HG03457 (cell line): ENCODE measurements around the gene NNT.
A peak's percentile ranks its signal among the peaks of the same experiment; 100 is the strongest.

ENCODE experiments used
- ATAC-seq: cut with Tn5 transposase; IDR thresholded peaks from one replicate; pipeline ENCODE4 v1.9.1; 2021; ENCODE audit warnings: moderate number of reproducible peaks; ENCODE audit not compliant: unreplicated experiment

NNT gene

DNA sequence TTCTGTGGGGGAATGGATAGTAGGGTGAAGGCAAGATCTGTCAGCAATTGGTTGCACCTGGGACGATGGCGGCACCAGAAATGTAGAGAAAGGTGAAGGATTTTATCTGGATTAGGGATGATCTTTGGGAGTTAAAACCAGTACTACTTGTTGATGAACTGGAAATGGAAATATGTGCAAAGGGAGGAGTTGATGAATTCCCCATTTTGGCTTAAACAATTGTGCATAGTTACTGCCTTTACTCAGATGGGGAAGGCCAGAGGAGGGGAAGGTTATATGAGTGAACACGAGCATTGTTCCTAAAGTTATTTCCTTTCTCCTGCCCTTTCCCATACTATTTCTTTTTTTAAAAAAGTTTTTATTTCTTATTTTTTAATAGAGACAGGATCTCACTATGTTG is 19.1 kb downstream of the NNT start:
- ATAC-seq, result no peak

DNA sequence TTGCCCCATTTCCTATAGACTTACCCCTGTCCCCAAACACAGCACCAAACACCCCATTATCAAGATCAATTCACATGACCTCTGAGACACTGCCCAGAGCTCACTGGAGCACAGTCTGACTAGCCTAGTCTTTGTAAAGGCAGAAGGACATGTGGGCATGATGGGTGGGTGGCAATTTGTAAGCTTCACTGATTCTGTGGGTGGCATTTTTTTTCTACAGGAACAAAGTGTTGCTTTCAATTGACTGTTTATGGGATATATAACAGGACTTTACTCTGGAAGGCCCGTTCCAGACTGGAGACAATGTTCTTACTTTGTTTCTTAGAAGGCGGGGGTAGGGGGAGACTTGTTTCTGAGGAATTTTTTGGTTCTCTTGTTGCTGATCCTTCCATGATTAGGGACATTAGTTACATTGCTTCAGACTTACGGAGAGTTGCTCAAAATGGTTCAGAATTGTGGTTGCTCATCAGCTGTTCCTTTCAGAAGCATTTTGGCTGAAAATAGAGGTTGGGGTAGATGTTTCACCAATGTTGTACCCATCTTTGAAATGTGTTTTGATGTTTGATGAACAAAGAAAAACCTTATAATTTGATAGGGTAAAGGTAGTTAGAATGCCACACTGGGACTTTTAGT is 20.2 kb downstream of the NNT start:
- no peak for ATAC-seq

DNA sequence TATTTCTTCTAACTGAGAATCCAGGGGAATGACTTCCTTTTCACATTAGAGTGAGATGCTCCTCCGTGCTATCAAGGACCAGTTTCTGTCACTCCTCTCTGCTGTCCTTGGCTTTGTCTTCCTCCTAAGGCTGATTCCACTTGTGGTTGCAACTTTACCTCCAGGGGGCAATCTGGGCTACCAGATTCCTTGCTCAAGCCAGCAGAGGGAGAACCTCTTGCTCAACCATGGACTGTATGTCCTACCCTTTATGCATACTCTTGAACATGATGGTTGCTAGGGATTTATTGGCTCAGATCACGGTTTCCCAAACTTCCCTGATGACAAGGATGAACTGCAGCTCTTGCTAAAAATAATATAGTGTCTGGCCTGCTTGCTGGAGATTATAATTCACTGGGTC is 24.0 kb downstream of the NNT start:
- no peak for ATAC-seq

DNA sequence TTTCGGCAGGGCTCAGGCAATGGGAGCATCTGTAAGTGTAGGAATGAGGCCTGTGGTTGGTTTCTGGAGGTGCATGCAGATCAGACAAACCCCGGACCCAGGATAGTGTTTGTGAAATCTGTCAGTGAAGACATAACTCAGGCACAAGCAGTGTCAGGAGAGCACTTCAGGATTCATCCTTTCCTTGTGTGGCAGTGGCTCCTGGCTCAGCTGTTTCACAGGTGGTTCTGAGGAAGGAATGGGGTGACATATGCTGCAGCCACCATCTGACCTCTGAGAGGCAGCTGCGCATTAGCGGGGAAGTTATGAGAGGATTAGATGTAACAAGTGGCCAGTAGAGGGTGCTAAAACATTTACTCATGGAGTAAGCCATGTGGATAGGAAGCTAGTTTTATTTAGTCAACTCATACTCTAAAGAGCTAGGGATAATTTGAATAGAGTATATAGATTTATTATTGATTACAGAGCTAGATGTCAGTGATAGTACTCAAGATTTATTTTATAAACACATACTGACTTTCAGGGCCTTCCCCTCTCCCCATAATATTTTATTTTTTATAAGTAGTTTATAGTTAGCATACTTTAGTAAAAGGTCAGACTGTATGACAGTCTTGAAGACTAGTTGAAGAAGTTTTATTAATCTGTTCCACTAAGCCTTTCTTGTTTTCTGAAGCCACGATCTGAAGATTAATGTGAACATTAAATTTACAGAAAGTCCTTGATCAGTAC is 28.4 kb downstream of the NNT start:
- ATAC-seq, result peak; percentile 85

DNA sequence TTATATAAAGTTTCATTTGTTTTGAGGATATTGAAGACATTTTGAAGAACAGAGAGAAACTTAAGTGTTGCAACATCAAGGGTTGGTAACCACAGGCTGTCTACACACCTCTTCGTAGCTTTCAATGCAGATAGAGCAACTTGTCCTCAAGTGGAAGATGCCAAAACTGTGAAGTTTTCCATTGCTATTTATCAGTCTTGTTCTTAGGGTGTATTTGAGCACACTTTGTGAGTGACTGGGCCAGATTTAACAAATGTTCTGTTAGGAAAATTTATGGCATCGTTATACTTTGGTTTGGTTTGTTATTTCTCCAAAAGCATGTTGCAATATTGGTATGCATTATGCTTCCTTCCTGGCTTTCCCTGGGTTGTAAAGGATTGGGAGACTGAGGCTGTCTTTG is 31.6 kb downstream of the NNT start:
- no peak for ATAC-seq

DNA sequence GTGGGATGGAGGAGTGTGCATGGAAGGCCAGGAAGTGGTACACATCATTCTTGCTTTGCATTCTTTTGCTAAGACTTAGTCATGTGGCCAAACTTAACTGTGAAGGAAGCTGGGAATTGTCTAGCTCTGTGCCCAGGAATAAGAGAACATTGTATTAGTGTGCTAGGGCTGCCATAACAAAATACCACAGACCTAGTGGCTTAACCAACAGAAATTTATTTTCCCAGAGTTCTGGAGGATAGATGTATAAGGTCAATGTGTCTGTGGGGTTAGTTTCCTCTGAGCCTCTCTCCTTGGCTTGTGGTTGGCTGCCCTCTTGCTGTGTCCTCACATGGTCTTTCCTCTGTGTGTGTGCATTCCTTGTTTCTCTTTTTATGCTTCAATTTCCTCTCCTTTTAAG is 32.4 kb downstream of the NNT start:
- ATAC-seq, result no peak

DNA sequence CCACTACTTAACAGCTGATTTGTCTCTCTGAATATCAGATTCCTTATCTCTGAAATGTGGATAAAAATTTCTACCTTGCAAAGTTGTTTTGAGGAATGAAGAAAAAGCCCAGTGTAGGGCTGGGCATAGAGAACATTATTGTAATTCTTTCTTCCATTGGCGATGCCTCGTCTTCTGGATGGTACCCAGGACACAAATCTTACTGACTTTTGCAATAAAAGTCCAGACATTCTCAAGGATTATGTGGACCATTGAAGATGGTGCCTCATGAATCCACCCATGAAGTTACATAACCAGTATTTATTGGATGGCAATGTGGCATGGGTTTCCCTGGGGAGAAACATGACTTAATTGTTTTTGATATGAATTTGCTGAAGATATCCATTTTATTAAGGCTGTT is 33.1 kb downstream of the NNT start:
- ATAC-seq, result no peak

DNA sequence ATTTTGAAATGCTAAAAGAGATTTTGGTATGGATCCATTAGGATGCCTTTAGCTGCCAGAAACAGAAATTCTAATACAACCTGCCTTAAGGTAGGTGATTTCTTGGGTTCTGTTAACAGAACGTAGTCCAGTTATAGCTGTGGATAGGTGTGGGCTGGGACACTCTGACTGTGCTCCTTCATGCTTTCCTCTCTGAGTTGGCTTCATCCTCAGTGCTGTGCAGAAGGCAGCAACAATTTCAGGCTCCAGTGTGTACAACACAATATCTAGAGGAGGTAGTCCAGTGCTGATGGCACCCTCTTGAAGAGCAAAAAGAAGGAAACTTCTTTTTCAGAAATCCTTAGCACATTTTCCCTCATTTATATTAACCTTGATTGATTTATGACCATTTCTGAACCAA is 34.4 kb downstream of the NNT start:
- no peak for ATAC-seq

DNA sequence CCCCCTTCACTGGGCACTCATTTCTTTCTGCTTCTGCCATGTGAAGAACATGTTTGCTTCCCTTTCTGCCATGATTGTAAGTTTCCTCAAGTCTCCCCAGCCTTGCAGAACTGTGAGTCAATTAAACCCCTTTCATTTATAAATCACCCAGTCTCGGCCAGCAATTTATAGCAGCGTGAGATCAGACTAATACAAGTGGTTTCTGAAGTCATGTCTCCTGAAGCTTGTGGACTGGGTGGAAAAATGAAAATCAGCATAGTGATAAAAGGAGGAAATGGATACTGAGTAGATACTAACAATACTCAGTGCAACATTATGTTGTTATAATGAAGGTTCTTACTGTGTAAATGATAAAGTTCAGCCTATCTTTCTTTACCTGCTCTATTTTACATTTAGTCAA is 35.1 kb downstream of the NNT start:
- ATAC-seq, result no peak

DNA sequence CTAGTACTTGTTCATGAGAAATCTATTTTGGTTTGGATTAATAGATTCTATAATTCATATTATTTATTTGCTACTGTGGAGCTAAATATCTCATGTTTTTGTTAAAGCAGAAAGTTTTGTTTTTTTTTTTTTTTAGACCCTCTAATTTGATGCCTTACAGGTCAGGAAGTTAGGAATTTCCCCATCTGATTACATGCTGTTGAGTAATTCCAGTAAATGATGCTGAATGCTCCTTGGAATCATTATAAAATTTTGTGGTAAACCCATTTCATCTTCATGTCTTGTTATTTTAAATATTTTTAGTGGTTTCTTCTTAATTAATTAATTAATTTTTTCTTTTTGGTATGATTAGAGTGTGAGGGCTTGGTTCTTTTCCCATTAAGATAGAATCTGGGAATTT is 35.6 kb downstream of the NNT start:
- no peak for ATAC-seq

DNA sequence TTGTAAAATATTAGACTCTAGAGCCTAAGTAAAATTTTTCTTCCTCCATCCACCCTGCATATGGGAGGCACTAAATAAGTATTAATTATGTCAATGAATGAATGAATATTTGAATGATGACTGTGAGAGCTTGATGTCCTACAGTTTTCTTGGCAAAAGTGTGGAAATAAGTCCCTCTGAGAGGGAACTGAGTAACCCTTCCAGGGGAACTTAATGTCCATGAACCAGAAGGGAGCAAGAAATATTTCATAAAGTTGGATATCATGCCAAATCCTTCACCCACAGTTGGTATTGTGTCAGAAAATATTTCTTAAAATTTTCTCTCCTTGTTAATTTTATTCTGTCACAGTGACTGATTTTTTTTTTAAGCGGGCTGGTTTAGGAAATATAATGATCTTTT is 36.6 kb downstream of the NNT start:
- no peak for ATAC-seq

DNA sequence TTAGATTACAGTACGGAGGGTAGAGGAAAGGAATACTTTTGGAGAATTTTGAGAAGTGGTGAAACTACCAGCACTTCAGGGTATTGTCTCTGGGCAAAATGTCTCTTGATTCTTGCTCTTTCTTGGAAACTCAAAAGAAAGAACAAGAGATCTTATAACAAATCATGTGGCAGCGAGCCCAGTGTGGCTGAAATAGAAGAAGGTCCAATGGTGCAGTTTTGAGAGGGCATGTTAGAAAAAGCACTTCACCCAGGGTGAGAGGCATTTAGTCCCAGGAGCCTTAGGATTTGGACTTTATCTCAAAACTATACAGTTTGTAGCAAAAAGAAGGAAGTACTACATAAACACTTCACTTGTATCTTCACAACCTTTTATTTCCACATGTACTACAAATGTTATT is 39.4 kb downstream of the NNT start:
- ATAC-seq, result no peak

DNA sequence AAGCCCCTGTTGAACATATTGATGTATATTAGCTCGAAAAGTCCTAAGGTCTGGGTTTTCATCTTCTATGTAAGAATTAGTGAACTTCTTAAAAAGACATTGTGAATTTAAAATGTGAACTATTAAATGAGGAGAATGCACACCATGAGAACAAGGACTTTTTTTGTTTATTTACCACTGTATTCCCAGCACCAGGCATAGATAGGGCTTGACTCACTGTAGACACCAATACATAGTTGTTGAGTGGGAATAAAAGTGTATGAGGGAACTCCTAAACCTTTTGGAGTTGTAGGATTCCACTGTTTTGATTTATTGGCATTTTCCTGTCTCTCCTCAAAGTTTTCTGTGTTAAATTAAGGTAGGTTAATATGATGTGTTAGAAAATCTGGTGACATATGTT is 40.3 kb downstream of the NNT start:
- ATAC-seq, result no peak

DNA sequence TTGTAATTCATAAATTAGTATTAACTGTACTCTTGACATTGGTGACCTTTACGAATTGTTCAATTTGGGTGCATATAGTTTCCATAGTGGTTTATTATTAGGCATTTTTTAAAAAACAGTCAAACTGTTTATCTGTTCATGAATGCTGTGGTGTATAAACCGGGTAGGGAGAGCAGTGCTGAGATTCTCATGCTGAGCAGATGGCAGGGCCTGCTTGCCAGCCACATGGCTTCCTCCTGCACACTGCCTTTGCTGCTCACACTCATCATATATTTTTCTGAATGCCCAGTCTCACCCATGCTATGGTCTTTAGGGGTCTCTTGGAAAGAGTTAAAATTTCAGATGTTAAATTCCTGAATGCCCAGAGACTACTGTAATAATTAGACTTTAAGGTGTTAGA is 40.8 kb downstream of the NNT start:
- ATAC-seq, result no peak

DNA sequence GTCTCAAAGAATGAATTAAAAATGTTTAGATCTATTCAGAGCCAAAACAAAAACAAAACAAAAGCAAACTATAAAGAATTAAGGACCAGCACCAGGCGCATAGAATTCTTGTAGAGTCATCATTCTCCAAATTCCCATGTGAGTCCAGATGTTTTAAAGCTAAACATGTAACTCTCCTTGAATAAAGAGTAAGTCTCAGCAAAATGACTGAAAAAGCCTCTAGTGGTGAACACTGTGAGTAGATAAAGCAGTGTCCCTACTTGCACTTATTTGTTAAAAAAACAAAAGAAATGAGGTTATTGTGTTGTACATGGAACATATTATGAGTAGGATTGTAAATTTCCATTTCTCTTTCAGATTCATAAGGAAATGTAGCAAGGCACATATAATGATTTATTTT is 44.0 kb downstream of the NNT start:
- ATAC-seq, result no peak

DNA sequence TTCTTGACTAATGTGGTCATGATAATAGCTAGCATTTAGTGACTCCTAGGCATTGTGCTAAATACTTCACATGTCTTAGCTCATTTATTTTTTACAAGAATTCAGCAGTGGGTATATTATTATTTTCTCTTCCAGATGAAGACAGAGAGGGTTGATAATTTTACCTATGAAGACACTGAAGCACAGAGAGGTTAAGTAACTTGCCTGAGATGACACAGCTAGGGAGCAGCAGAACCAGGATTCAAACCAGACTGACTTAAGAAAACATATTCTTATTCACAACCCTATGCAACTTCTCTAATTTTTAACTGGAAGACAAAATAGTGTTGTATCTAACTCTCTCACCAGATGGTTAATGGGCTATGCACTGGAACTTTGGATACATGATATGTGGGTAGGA is 44.8 kb downstream of the NNT start:
- ATAC-seq, result no peak

DNA sequence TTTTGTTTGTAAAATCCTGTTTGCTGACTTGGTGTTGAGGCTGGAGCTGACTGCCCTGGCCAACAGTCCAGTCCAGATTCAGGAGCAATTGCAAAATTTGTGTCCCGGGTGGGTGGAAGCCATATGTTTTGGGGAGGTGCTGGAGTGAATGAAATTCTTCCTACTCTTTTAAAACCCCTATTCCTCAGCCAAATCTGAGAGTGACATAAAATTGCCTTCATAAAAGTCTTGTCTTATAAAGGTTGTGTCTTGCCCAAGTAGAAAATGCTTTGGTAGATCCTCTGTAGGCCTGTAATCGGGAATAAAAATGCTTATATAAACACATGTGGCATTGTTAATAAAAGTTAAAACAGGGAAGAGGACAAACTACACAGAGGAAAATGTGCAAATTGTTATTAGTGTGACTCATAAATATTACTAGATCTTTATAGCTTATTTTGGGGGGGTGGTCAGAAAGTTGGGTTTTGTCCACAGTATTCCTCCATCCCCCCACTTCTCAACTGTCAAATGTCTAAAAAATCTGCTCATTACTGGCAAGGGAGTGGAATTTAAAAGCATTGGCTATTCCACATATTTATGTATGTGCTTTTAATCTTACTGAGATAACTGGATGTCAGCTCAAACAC is 45.6 kb downstream of the NNT start:
- no peak for ATAC-seq

DNA sequence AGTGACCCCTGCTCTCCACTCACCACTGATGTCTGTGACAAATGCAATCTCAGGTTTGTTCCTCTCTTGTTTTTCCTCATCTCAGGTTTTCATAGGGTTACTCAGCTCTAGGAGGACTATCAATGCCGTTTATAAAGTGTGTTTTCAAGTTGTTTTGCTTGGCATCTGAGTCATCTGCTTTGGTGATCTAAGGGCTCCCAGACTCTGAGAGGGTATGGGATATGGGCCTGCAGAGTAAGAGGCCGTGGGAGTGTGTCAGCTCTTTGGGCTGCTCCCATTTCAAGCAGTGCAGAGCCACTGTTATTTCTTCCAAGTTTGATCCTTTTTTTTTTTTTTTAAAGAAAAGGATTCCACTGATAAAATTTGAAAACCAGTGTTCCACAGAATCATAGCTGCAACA is 46.3 kb downstream of the NNT start:
- ATAC-seq, result no peak

DNA sequence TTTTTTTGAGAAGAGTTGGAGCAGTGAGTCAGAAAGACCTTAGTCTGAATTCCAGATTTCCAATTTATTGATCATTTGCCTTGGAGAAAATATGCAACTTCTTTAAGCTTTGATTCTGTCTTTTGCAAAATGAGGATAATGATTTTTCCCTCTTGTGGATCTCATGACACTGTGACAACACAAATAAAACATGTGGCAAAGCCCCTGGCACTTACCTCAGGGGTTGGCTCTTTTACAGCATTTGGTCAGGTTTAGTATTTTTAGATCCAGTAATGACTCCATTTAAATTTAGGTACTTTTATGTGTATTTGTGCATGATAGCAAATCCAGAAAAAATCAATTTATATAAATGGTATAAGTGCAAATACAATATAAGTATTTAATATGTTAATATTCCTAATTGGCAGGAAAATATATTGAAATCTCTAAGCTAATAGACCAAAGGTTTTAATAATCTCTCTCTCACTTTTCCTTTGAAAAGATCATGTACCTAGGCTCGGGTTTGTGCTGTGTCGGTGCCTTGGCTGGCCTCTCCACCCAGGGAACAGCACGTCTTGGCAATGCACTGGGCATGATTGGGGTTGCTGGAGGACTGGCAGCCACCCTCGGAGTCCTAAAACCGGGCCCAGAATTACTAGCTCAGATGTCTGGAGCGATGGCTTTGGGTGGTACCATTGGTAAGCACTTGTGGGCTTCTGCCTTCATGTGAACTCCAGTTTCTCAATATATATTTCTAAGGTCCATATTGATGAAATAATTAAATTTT is 49.7 kb downstream of the NNT start:
- ATAC-seq, result no peak

DNA sequence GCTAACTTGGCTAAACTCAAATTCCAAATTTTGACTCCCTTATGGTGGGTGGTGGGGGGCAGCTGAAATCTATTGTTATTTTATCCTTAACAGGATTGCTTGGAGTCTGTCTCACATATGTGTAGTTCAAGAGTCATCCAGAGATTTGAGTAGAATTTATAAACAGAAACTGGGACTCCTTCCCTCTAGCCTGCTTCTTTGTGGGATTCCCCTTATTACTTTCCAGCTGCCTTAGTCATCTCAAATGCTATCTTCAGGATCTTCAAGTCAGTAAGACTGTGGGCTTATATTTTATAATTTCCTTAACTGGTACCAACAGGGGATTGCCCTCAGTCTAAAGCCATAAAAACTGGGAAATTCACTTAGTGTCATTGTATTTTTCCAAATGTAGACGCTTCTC is 55.5 kb downstream of the NNT start:
- no peak for ATAC-seq

DNA sequence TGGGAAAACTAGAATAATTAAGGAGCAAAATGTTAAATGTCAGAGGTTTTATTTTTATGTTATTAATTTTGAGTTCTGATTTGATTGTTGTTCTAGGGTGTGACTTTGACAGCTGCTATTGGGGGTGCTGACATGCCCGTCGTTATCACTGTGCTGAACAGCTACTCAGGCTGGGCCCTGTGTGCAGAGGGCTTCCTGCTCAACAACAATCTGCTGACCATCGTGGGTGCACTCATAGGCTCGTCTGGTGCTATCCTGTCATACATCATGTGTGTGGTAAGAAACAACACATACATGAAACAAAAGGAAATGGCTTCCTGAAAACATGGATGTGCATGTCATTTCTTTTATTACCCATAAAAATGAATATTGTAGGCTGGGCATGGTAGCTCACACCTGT is 56.1 kb downstream of the NNT start:
- no peak for ATAC-seq

DNA sequence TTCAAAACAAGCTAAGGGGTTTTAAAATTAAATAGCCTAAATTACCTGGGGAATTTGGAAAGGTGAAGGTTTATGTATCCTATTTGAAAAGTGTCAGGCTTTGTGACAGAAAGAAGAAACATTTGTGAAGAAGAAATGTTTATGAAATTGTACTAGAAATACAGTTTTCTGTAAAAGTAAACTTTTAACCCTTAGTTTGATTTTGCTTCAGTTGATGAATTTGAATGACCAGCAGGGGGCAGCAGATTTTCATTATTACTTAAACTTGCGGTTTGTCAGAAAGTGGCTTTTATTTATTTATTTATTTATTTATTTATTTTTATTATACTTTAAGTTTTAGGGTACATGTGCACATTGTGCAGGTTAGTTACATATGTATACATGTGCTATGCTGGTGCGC is 58.1 kb downstream of the NNT start:
- no peak for ATAC-seq
